HG03558 (cell line): ENCODE measurements around the gene CPD.

ENCODE experiments used
- ATAC-seq: cut with Tn5 transposase; IDR thresholded peaks from one replicate; pipeline ENCODE4 v1.9.1; 2021; ENCODE audit warnings: moderate number of reproducible peaks; ENCODE audit not compliant: unreplicated experiment; ENCODE audit errors: extremely low read depth

The CPD gene

GRCh38 chr17:30483159-30483558, 104.4 kb downstream of the CPD start:
- ATAC-seq, result no peak

GRCh38 chr17:30493780-30494179, 115.1 kb downstream of the CPD start:
- ATAC-seq, result no peak

GRCh38 chr17:30495586-30495985, 116.9 kb downstream of the CPD start:
- ATAC-seq, result no peak

- ATAC-seq, result no peak
Measured at GRCh38 chr17:30503558-30503957, 124.8 kb downstream of the CPD start.

GRCh38 chr17:30505868-30506417, 127.2 kb downstream of the CPD start:
- no peak for ATAC-seq

- ATAC-seq, result no peak
Measured at GRCh38 chr17:30506481-30506880, 127.8 kb downstream of the CPD start.

- no peak for ATAC-seq
Measured at GRCh38 chr17:30513346-30513745, 134.6 kb downstream of the CPD start.

- no peak for ATAC-seq
Measured at GRCh38 chr17:30514895-30515596, 136.3 kb downstream of the CPD start.

GRCh38 chr17:30517786-30518185, 139.1 kb downstream of the CPD start:
- ATAC-seq, result no peak

GRCh38 chr17:30519166-30519565, 140.4 kb downstream of the CPD start:
- no peak for ATAC-seq
